PC-3 (cell line): ENCODE results near the gene PLCB4.

ENCODE experiments used
- CTCF ChIP-seq: fragments of 300-600 bp; sonication (generic); conservative IDR thresholded peaks from 2 replicates; pipeline ENCODE4 v1.5.1; 2017; ENCODE audit warnings: antibody characterized with exemption, low read depth, mild to moderate bottlenecking, low read length
- EZH2phosphoT487 ChIP-seq: fragments of 300-600 bp; sonication (generic); IDR thresholded peaks from 2 replicates; pipeline ENCODE4 v1.6.1; 2018; ENCODE audit warnings: mild to moderate bottlenecking, antibody characterized with exemption, low read length, borderline replicate concordance

- TF ChIP-seq EZH2phosphoT487 (no peak), CTCF (no peak)
Measured at GRCh38 chr20:9300080-9300479, 231.2 kb downstream of the PLCB4 start.
